Ovary (tissue), 9 donors: ENCODE results near the gene HCAR1. TPM values are rescaled to one million over a fixed set of nuclear protein-coding genes. Genes with fewer than 3 reads are reported as not detected.
"Not testable (repeated sequence)": the region's sequence is repeated elsewhere in the genome, so short reads cannot be mapped to it uniquely, and the experiment has no call there.

ENCODE experiments used
- DNase-seq, 5 donors: peaks; one replicate each; pipeline ENCODE4 v3.0.0-alpha.2; 2019 to 2020
- H3K27ac ChIP-seq, 2 donors: fragments of 200-600 bp; one replicate each; pipeline versions ENCODE4 v1.5.1 to v1.8.0; 2019 to 2022
- H3K27me3 ChIP-seq: fragments of 200-600 bp; one replicate; pipeline ENCODE4 v1.8.0; 2022
- H3K36me3 ChIP-seq: fragments of 200-600 bp; sonication (generic); one replicate; pipeline ENCODE4 v1.5.1; 2019
- H3K4me1 ChIP-seq: one replicate; pipeline ENCODE4 v1.8.1; 2013; ENCODE audit warnings: mild to moderate bottlenecking, moderate library complexity; ENCODE audit not compliant: insufficient read depth
- H3K4me3 ChIP-seq: fragments of 200-600 bp; sonication (generic); one replicate; pipeline ENCODE4 v1.5.1; 2017
- H3K9me3 ChIP-seq, 2 donors: fragments of 200-600 bp in 1 of 2; sonication (generic) in 1 of 2; one replicate each; pipeline versions ENCODE4 v1.5.1 to v1.8.1; 2013 to 2019; ENCODE audit warnings: mild to moderate bottlenecking in 1 of 2, moderate library complexity in 1 of 2
- EP300 ChIP-seq: sonication (generic); formaldehyde crosslinking; IDR thresholded peaks from one replicate; pipeline ENCODE4 v1.6.1; 2017; ENCODE audit warnings: antibody characterized with exemption
- POLR2A ChIP-seq: fragments of 450-650 bp; IDR thresholded peaks from one replicate; pipeline ENCODE4 v1.6.1; 2017; ENCODE audit warnings: antibody characterized with exemption, mild to moderate bottlenecking, moderate library complexity
- WGBS, 3 donors: extraction: QIAGEN DNeasy Blood & Tissue Kit in 1 of 3; methylation state at CpG; one replicate each; pipeline versions ENCODE4 v1.1.5 to v1.1.7; 2013 to 2017; 5-methylcytosine and 5-hydroxymethylcytosine counted together
- intact Hi-C, 4 donors: fragments of 100-400 bp; cut with DNase I; formaldehyde crosslinking; loops; one replicate each; pipeline versions ENCODE4 v1.11.0 to v1.15.1; 2022 to 2023
- polyA plus RNA-seq, 2 donors: library from polyadenylated mRNA; stranded (reverse); fragments of 200-250 nt in 1 of 2; fragments of 350-450 nt in 1 of 2; fragmentation: Illumina TruSeq in 1 of 2; extraction: RNeasy Lipid Tissue Mini Kit (QIAGEN cat#74804) in 1 of 2; gene quantifications; one replicate each; pipeline ENCODE4 v1.2.3, GENCODE V29; 2013 to 2014
- small RNA-seq: library from RNA; depleted of rRNA; stranded (forward); fragments of <200 nt; gene quantifications from one replicate; pipeline ENCODE3, GENCODE V24; 2016
- total RNA-seq, 7 donors: library from RNA; depleted of rRNA in 2 of 7; stranded (reverse); fragments of >200 nt in 2 of 7; fragmentation: NEBNext Ultra II Directional in 3 of 7; extraction: Animal tissue kit (Norgen Biotek cat#: 25700) in 3 of 7; gene quantifications; one replicate each; pipeline versions ENCODE4 v1.1.0 to v1.2.4, GENCODE V29; 2016 to 2023
- donor health status: DM: no; HTN: no; CAD: no; lungs with moderate emphysema.
- donor health status: DM: no; HTN: no; CAD: no.
- donor health status: Bipolar disorder and iron deficiency.
- donor health status: DM: yes; HTN: yes; CAD: no.
- donor health status: DM: no; HTN: no; CAD: no.
- donor health status: DM: yes; HTN: yes; CAD: no.

Gene HCAR1
- total and polyA plus RNA-seq, 9 donors: 0.10 to 2.6 (median 0.53) TPM; not detected in 1

DNA sequence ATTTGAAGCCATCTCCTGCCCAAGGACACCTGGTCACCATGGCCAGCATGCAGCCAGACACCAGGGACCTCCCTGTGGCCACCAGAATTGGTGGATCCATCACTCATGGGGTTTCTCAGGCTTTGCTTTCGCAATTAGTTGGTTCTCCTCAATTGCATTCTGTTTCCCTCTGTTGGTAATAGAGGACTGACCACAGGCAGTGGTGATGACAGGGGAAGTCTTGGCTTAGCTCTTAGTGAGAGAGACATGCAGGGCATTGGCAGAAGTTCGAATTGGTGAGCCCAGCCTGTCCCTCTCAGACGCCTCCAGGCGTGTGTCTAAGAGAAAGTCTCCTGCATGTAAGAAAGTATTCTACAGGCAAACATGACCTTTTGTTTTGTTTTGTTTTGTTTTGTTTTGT, 48.8 kb downstream of the HCAR1 start:
- DNase-seq: no peak
- H3K9me3 ChIP-seq: no peaks in the 10 kb centered on the region
- H3K4me3 ChIP-seq: no peak overlapping the region
- intact Hi-C loops: no loop called here
- H3K36me3 ChIP-seq: no peaks in the 10 kb centered on the region
- 82 to 90% (median 87%) methylated on average over 4 of the region's 4 CpGs for WGBS, 3 donors
- H3K4me1 ChIP-seq: no peaks in the 10 kb centered on the region
- no peaks in the 10 kb centered on the region for H3K27me3 ChIP-seq
- no peak overlapping the region for H3K27ac ChIP-seq
- no peak for TF ChIP-seq POLR2A
- TF ChIP-seq EP300: no peak

DNA sequence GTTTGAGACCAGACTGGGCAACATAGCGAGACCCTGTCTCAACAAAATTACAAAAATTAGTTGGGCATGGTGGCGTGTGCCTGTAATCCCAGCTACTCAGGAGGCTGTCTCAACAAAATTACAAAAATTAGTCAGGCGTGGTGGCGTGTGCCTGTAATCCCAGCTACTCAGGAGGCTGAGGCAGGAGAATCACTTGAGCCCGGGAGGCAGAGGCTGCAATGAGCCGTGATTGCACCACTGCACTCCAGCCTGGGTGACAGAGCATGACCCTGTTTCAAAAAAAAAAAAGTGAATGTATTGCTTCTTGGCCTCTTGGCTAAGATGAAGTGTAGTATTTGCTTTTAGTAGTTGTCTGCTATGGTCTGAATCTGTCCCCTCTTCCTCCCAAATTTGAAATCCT, 49.7 kb downstream of the HCAR1 start:
- intact Hi-C loops, H3K27me3 ChIP-seq, H3K4me3 ChIP-seq, DNase-seq, H3K4me1 ChIP-seq, H3K36me3 ChIP-seq, H3K9me3 ChIP-seq, H3K27ac ChIP-seq: not testable (repeated sequence)
- WGBS, 3 donors: 95 to 97% (median 96%) methylated on average over 6 of the region's 6 CpGs

- H3K4me1 ChIP-seq, intact Hi-C loops, H3K27ac ChIP-seq, DNase-seq, H3K4me3 ChIP-seq, H3K36me3 ChIP-seq, H3K9me3 ChIP-seq, H3K27me3 ChIP-seq: not testable (repeated sequence)
- WGBS, 3 donors: 92 to 98% (median 96%) methylated on average over 28 to 32 of the region's 32 CpGs
These were observed 53.9 kb downstream of the HCAR1 start for GRCh38 chr12:122676781-122677180.

Small RNAs within 50 kb of the gene (small RNA-seq; reads per million reads assigned to genes)
- gene AC026333.2 (not detected), gene RF00019 (not detected)

Other genes with a start within 250 kb of the HCAR1 start
- gene ZCCHC8, start 229.9 kb downstream of the HCAR1 start, total RNA-seq: 10 to 100 TPM; 18.0 to 31.8 (median 22.7) TPM
- gene ZCCHC8, start 229.9 kb downstream of the HCAR1 start, polyA plus RNA-seq: 10 to 100 TPM; 19.0 to 24.9 TPM
- 10 to 100 TPM; 54.1 to 74.6 (median 62.7) TPM for gene RSRC2, start 203.9 kb downstream of the HCAR1 start, total RNA-seq
- gene RSRC2, start 203.9 kb downstream of the HCAR1 start, polyA plus RNA-seq: 10 to 100 TPM; 62.0 to 90.7 TPM
- 10 to 100 TPM in 4 of 7 donors, 1 to 10 TPM in 3; 6.8 to 15.9 (median 11.3) TPM for gene KNTC1, start 203.6 kb downstream of the HCAR1 start, total RNA-seq
- gene KNTC1, start 203.6 kb downstream of the HCAR1 start, polyA plus RNA-seq: 1 to 10 TPM; 4.7 to 7.2 TPM
- gene HCAR2, start 27.5 kb downstream of the HCAR1 start, total RNA-seq: under 1 TPM in 2 of 7 donors, not detected in 5; 0.12 to 0.28 TPM
- gene HCAR2, start 27.5 kb downstream of the HCAR1 start, polyA plus RNA-seq: under 1 TPM; 0.04 to 0.25 TPM
- under 1 TPM in 2 of 7 donors, not detected in 5; 0.10 to 0.30 TPM for gene HCAR3, start 14.0 kb downstream of the HCAR1 start, total RNA-seq
- gene HCAR3, start 14.0 kb downstream of the HCAR1 start, polyA plus RNA-seq: under 1 TPM; 0.05 to 0.23 TPM
- gene DENR, start 22.0 kb upstream of the HCAR1 start, total RNA-seq: 10 to 100 TPM; 13.0 to 34.0 (median 27.7) TPM
- gene DENR, start 22.0 kb upstream of the HCAR1 start, polyA plus RNA-seq: 10 to 100 TPM; 18.3 to 35.5 TPM
- under 1 TPM; 0.11 to 0.51 (median 0.30) TPM for gene CCDC62, start 43.7 kb upstream of the HCAR1 start, total RNA-seq
- gene CCDC62, start 43.7 kb upstream of the HCAR1 start, polyA plus RNA-seq: under 1 TPM; 0.07 to 0.15 TPM
- gene HIP1R, start 104.6 kb upstream of the HCAR1 start, total RNA-seq: 10 to 100 TPM in 5 of 7 donors, 1 to 10 TPM in 2; 9.0 to 20.2 (median 10.4) TPM
- gene HIP1R, start 104.6 kb upstream of the HCAR1 start, polyA plus RNA-seq: 10 to 100 TPM in 1 of 2 donors, 1 to 10 TPM in 1; 1.4 to 11.5 TPM
- gene VPS37B, start 165.3 kb upstream of the HCAR1 start, total RNA-seq: 10 to 100 TPM; 11.1 to 44.3 (median 13.2) TPM
- gene VPS37B, start 165.3 kb upstream of the HCAR1 start, polyA plus RNA-seq: 10 to 100 TPM in 1 of 2 donors, 1 to 10 TPM in 1; 9.5 to 12.1 TPM
- gene ABCB9, start 235.6 kb upstream of the HCAR1 start, total RNA-seq: 10 to 100 TPM in 2 of 7 donors, 1 to 10 TPM in 5; 4.1 to 14.3 (median 6.9) TPM
- gene ABCB9, start 235.6 kb upstream of the HCAR1 start, polyA plus RNA-seq: 1 to 10 TPM; 1.7 to 3.4 TPM
- gene OGFOD2, start 244.4 kb upstream of the HCAR1 start, total RNA-seq: 10 to 100 TPM; 10.6 to 17.6 (median 16.8) TPM
- 10 to 100 TPM in 1 of 2 donors, 1 to 10 TPM in 1; 1.4 to 17.1 TPM for gene OGFOD2, start 244.4 kb upstream of the HCAR1 start, polyA plus RNA-seq
- 100 to 1,000 TPM; 158 to 216 (median 192) TPM for gene ARL6IP4, start 249.8 kb upstream of the HCAR1 start, total RNA-seq
- gene ARL6IP4, start 249.8 kb upstream of the HCAR1 start, polyA plus RNA-seq: 100 to 1,000 TPM in 1 of 2 donors, 10 to 100 TPM in 1; 65.4 to 313 TPM